ENCODE measurements around the gene CHRNG. TPM values are rescaled to one million over a fixed set of nuclear protein-coding genes. Genes with fewer than 3 reads are reported as not detected.
"Not testable (repeated sequence)": the region's sequence is repeated elsewhere in the genome, so short reads cannot be mapped to it uniquely, and the experiment has no call there.

CHRNG gene
- total RNA-seq, 4 donors from 2014 or later = not detected

DNA sequence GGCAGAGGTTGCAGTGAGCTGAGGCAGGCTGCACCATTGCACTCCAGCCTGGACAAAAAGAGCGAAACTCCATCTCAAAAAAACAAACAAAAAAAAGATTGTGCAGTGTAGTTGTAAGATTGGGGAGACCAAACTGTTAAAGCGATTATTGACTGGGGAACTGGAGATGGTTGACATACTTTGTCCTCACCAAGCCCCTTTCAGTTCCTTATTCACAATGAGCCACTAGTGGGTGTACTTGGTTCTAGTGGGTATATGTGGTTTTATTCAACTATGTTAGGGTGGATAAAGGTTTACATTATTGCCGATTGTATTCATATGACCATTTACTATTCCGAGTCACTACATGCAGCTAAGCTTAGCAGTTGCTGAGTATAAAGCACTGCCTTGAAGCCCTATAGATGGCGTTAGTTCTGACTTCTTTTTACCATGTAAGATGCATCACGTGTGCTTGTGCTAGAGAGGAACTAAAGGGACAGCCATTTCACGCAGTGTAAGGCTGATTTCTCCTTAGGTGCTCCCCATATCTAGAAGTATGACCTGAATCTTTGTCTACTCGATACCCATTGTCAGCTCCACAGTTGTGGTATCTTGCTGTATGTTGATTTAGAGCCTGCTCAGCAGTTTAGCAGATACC is 23.1 kb downstream of the CHRNG start:
- peaks cover 9 to 100% of the 10 kb centered on the region in 2 donors for H3K36me3 ChIP-seq
- ATAC-seq = no peak
- H3K4me1 ChIP-seq = no peaks in the 10 kb centered on the region
- TF ChIP-seq POLR2A (IDR thresholded peaks at IDR 0.05) (no peak), POLR2AphosphoS5 (IDR thresholded peaks at IDR 0.05) (no peak)
- H3K27me3 ChIP-seq = no peaks in the 10 kb centered on the region
- no peak overlapping the region for H3K4me3 ChIP-seq
- 44 to 84% methylated on average over 3 to 8 of the region's 8 CpGs for WGBS, 2 donors (ENCODE audit: low coverage in 1 of 2)
- no peak overlapping the region for H3K27ac ChIP-seq
- H3K9me3 ChIP-seq = no peaks in the 10 kb centered on the region

DNA sequence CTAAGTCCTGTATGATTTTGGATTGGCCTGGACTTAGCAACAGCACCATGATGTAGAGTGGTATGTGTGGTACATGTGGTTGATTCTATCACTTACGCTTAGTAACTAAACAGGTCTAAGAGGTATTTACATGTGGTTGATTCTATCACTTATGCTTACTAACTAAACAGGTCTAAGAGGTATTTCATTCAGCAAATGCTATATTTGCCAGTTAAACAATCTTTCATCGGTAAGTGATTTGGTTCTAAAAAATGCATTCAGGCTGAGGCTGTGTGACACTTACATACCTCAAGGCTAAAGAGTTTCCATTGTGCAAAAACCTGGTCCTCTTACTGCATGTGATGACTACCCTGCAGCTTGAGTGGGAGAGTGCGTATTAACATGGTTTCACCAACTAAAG is 24.1 kb downstream of the CHRNG start:
- WGBS, 2 donors (ENCODE audit: low coverage in 1 of 2) = 33 to 77% methylated on average over 3 of the region's 3 CpGs
- Histone ChIP-seq H3K36me3 (peaks cover 7 to 100% of the 10 kb centered on the region in 2 donors), H3K4me3 (no peak overlapping the region), H3K4me1 (no peaks in the 10 kb centered on the region), H3K27me3 (no peaks in the 10 kb centered on the region), H3K9me3 (no peaks in the 10 kb centered on the region), H3K27ac (no peak overlapping the region)
- TF ChIP-seq POLR2A (IDR thresholded peaks at IDR 0.05) = no peak
- TF ChIP-seq, protein P1, sequence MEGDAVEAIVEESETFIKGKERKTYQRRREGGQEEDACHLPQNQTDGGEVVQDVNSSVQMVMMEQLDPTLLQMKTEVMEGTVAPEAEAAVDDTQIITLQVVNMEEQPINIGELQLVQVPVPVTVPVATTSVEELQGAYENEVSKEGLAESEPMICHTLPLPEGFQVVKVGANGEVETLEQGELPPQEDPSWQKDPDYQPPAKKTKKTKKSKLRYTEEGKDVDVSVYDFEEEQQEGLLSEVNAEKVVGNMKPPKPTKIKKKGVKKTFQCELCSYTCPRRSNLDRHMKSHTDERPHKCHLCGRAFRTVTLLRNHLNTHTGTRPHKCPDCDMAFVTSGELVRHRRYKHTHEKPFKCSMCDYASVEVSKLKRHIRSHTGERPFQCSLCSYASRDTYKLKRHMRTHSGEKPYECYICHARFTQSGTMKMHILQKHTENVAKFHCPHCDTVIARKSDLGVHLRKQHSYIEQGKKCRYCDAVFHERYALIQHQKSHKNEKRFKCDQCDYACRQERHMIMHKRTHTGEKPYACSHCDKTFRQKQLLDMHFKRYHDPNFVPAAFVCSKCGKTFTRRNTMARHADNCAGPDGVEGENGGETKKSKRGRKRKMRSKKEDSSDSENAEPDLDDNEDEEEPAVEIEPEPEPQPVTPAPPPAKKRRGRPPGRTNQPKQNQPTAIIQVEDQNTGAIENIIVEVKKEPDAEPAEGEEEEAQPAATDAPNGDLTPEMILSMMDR (IDR thresholded peaks at IDR 0.05) = no peak
- no peak for ATAC-seq

DNA sequence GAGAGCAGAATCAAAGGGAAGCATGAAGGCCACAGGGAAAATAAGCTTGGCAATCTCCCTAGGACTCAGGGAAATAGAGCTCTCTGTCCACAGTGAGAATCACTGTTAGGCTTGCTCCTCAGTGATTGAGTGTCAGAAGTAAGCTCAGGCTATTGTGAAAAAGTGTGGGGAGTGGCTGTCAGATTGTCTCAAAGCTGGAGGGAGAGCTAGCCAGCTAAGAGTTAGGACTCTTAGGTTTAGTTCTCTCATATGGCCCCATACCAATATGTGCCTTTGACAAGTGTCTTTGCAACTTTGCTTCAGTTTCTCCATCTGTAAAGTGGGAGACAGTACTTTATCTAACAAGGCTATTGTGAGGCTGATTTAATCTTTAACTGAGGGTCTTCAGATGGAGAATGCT is 28.2 kb downstream of the CHRNG start:
- H3K36me3 ChIP-seq = peaks cover 7 to 98% of the 10 kb centered on the region in 2 donors
- no peak overlapping the region for H3K27ac ChIP-seq
- no peaks in the 10 kb centered on the region for H3K27me3 ChIP-seq
- no peaks in the 10 kb centered on the region for H3K4me1 ChIP-seq
- TF ChIP-seq, protein P1 (IDR thresholded peaks at IDR 0.05) = no peak
- TF ChIP-seq POLR2A (IDR thresholded peaks at IDR 0.05) = no peak
- TF ChIP-seq EP300 (IDR thresholded peaks at IDR 0.05) = no peak
- no peak for TF ChIP-seq POLR2AphosphoS5 (IDR thresholded peaks at IDR 0.05)
- no peak for ATAC-seq
- no peaks in the 10 kb centered on the region for H3K9me3 ChIP-seq
- H3K4me3 ChIP-seq = no peak overlapping the region

DNA sequence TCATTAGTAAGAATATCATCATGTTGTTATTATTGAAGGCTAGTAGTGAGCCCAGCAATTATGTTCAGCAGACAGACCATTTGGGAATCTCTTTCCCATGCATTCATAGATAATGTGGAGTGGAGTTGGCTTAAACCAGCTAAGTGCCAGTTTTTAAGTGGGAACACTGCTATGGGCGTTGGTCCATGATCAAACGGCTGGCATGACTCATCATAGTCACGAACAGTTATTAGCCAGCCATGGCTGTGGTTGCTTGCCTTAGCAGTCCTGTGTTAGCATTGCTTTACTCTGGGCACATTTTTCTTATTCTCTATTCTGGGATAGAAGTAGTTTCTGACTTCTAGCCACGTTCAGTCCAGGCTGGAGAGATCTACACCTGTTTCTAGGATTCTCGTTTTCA is 28.7 kb downstream of the CHRNG start:
- Histone ChIP-seq H3K27me3 (no peaks in the 10 kb centered on the region), H3K27ac (no peak overlapping the region), H3K4me1 (no peaks in the 10 kb centered on the region), H3K36me3 (peaks cover 7 to 98% of the 10 kb centered on the region in 2 donors), H3K4me3 (no peak overlapping the region), H3K9me3 (no peaks in the 10 kb centered on the region)
- 71 to 94% methylated on average over 3 to 5 of the region's 5 CpGs for WGBS, 2 donors (ENCODE audit: low coverage in 1 of 2)
- ATAC-seq = no peak
- TF ChIP-seq POLR2A (IDR thresholded peaks at IDR 0.05) (no peak), POLR2AphosphoS5 (IDR thresholded peaks at IDR 0.05) (no peak)

DNA sequence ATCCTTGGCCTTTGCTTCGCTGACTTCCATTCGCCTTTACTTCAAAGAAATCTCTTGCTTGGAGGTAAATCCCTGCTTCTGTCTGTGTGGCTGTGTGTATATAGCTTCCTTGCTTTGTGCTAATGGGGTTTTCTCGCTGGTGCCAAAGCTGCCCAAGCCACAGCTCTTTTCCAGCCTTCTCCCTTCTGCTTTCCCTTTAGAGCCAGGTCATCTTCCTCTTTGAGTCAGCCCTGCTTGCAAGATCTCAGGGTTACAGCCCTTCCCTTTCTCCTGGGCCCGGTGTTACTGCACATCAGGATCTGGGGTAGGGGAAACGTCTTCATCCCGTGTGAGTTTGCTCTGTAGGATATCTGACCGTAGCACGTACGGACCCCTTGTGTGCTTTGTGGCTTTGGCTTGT is 30.0 kb downstream of the CHRNG start:
- 95 to 96% methylated on average over 6 to 7 of the region's 9 CpGs for WGBS, 2 donors (ENCODE audit: low coverage in 1 of 2)
- Histone ChIP-seq H3K27ac (no peak overlapping the region), H3K36me3 (peaks cover 7 to 98% of the 10 kb centered on the region in 2 donors), H3K9me3 (no peaks in the 10 kb centered on the region), H3K4me1 (no peaks in the 10 kb centered on the region), H3K27me3 (no peaks in the 10 kb centered on the region), H3K4me3 (no peak overlapping the region)
- TF ChIP-seq POLR2A (IDR thresholded peaks at IDR 0.05) (no peak), EP300 (IDR thresholded peaks at IDR 0.05) (no peak), POLR2AphosphoS5 (IDR thresholded peaks at IDR 0.05) (no peak)
- TF ChIP-seq, protein P1 (IDR thresholded peaks at IDR 0.05) = no peak
- ATAC-seq = no peak

DNA sequence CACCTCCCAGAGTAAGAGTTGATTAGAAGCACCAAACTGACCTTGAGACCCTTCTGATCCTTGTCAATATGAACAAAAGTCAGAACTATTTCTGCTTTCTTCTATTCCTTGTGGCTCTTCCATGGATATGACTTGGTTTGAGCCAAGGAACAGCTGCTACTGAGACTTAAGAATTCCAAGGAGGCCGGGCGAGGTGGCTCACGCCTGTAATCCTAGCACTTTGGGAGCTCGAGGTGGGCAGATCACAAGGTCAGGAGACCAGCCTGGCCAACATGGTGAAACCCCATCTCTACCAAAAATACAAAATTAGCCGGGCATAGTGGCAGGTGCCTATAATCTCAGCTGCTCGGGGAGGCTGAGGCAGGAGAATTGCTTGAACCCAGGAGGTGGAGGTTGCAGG is 31.0 kb downstream of the CHRNG start:
- peaks cover 7 to 98% of the 10 kb centered on the region in 2 donors for H3K36me3 ChIP-seq
- WGBS, 2 donors (ENCODE audit: low coverage in 1 of 2) = 97% methylated on average over 6 of the region's 6 CpGs; no CpG with 5 or more reads in 1 of the 2 donors
- not testable (repeated sequence) for H3K9me3 ChIP-seq, H3K27ac ChIP-seq, H3K4me3 ChIP-seq, H3K27me3 ChIP-seq, ATAC-seq, H3K4me1 ChIP-seq
